ENCODE results near the gene OR1A2.
"Not testable (repeated sequence)": the region's sequence is repeated elsewhere in the genome, so short reads cannot be mapped to it uniquely, and the experiment has no call there.

Gene OR1A2

GRCh38 chr17:3197219-3197618, at the start of gene OR1A2:
OR1A2 (plus strand) TSS chr17:3197519; CDS start chr17:3197519, 0 bp downstream.
- no peak for DNase-seq

GRCh38 chr17:3157218-3157617, 40.1 kb upstream of the OR1A2 start:
- DNase-seq: no peak

- DNase-seq: no peak
Observed at GRCh38 chr17:3167574-3167973, 29.7 kb upstream of the OR1A2 start.

GRCh38 chr17:3189961-3190360, 7.4 kb upstream of the OR1A2 start:
- DNase-seq: no peak

GRCh38 chr17:3207367-3207766, 10.0 kb downstream of the OR1A2 start, which contains the start of gene OR1A1:
OR1A1 (plus strand) TSS chr17:3207667; CDS start chr17:3215621, 7,954 bp downstream.
- no peak for DNase-seq

GRCh38 chr17:3208484-3208883, 11.2 kb downstream of the OR1A2 start:
- no peak for DNase-seq

GRCh38 chr17:3213001-3213400, 15.7 kb downstream of the OR1A2 start:
- DNase-seq: no peak

- no peak for DNase-seq
Observed at GRCh38 chr17:3213587-3213986, 16.3 kb downstream of the OR1A2 start.

GRCh38 chr17:3219978-3220377, 22.7 kb downstream of the OR1A2 start:
- DNase-seq: not testable (repeated sequence)

GRCh38 chr17:3221850-3222249, 24.5 kb downstream of the OR1A2 start:
- DNase-seq: no peak

GRCh38 chr17:3222505-3222904, 25.2 kb downstream of the OR1A2 start:
- peak in 2 of 6 experiments; percentile 4 to 5 for DNase-seq

- not testable (repeated sequence) for DNase-seq
Observed at GRCh38 chr17:3224721-3225352, 27.5 kb downstream of the OR1A2 start.

- not testable (repeated sequence) for DNase-seq
Observed at GRCh38 chr17:3232300-3232699, 35.0 kb downstream of the OR1A2 start.

GRCh38 chr17:3238685-3239084, 41.4 kb downstream of the OR1A2 start:
- DNase-seq: not testable (repeated sequence)

- not testable (repeated sequence) for DNase-seq
Observed at GRCh38 chr17:3241044-3241443, 43.7 kb downstream of the OR1A2 start.

GRCh38 chr17:3244841-3245240, 47.5 kb downstream of the OR1A2 start:
- not testable (repeated sequence) for DNase-seq
